ENCODE results near the gene TCEA3. TPM values are rescaled to one million over a fixed set of nuclear protein-coding genes. Genes with fewer than 3 reads are reported as not detected.
A peak's percentile ranks its signal among the peaks of the same experiment; 100 is the strongest.

Gene TCEA3
- total RNA-seq (2014; rRNA removed), result 1.5 TPM in 2 replicates
- polyA plus RNA-seq (2012), result 3.5 TPM

DNA sequence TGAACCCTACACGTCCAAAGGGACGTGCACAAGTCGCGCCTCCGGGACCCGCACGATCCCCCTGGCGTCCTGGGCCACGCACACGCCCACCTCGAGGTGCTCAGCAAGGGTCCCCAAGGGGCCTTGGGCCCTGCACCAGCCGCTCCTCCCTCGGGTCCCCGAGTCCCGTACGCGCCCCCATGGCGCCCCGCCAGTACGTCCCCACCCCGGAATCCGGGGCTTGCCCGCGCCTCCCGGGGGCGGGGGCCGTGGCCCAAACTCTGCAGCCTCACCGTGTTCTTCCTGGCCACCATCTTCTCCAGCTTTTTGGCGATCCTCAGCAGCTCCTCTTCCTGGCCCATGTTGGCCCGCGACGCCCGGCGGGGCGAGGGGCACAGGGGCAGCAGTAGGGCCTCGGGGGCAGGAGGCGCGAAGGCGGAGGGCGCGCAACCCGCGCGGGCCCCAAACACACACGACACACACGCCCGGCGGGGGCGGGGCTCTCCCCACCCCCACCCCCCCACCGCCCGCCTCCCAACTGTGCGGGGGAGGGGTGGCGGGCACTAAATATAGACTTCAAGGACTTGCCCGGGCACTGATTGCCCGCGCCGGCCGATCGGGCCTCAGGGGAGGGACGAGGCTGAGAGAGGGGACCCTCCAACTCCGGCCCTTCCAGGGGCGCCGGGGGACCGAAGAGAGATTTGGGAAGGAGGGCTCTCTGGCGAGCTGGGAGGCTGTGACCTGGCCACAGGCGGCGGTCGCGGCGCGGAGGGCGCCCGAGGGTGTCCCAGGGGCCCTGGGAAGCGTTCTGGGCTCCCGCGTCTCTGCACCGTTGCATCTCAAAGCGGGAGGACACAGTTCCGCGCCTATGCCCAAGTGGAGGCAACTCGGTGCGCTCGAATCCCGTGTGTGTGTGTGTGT, at the start of gene TCEA3:
Gene TCEA3, minus strand, starts transcription at position 456 of the 900 bp plus-strand sequence. Its CDS starts 115 bp downstream, at position 341.
- no peak for DNase-seq (ENCODE audit: low read depth)

- DNase-seq (ENCODE audit: low read depth), result peak; percentile 99
Measured at GRCh38 chr1:23473037-23473800, 48.7 kb upstream of the TCEA3 start.

GRCh38 chr1:23472351-23473036, 47.9 kb upstream of the TCEA3 start:
- DNase-seq (ENCODE audit: low read depth), result no peak

DNA sequence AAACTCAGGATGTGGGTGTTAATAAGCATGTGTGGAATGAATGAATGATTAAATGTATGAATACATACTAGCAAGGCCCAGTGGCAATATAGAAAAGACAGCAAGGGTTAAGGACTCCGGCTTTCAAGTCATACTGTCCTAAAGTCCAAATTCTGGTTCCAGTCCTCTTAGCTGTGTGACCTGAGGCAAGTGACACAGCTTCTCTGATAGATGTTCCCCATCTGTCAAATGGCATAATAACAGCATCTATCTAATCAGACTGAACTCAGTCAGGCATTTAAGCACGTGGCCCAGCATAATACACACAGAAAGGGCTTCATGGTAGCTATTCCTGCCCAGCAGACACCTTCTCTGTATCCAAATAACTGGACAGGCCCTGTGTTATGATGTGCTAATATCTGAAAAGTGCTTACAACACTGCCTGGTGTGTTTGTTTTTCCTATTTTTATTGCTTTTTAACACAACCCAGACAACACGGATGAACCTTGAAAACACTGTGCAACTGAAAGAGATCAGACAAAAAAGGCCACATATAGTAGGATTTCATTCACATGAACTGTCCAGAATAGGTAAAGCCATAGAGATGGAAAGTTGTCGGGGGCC, 47.0 kb upstream of the TCEA3 start:
- DNase-seq (ENCODE audit: low read depth), result no peak

- peak; percentile 89 for DNase-seq (ENCODE audit: low read depth)
Measured at GRCh38 chr1:23470282-23471070, 45.9 kb upstream of the TCEA3 start.

DNA sequence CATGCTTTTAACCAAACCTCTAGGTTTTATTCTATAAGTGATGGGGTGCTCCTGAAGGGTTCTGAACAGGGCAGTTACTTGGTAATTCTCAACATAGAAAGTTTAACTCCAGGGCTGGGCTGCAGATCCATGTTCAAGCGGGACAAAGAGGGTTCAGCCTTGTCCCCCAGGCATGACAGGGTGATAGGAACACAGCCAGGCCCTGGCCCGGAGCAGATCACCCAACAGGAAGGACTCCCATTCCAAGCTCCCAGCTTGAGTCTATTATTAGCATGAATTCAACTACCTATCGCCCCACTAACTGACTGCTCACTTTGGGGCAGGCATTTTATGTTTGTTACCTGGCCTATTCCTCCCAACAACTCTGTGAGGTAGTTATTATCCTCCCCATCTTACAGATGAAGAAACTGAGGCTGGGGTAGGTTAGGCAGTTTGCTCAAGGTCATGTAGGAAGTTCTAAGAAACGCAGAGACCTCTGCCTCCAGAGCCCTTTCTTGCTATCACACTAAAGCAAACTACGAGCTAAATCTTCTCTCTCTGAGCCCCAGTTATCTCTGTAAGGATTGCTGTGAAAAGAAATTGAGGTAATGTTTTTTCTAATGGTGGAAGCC, 44.9 kb upstream of the TCEA3 start:
- DNase-seq (ENCODE audit: low read depth), result no peak

DNA sequence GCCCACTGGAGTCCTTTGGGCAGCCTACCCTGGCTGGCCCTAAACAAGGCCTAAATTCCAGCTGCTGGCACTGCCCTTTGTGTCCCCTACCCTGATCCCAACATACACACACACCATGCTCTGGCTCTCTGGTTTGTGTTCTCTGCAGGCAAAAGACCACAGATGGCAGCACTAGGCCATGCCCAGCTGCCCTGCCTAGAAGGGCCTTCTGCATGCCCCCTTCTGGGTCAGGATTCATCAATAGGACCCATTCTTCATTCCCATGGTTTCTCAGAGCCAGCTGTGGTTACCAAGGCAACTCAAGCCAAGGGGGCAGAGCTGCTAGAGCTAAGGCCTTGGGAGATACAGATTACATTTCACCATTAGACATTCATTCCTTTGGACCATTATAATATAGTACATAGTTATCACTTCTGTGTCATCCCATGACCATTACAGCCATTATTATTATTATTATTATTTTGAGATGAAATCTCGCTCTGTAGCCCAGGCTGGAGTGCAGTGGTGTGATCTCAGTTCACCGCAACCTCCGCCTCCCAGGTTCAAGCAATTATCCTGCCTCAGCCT, 42.0 kb upstream of the TCEA3 start:
- no peak for DNase-seq (ENCODE audit: low read depth)

- DNase-seq (ENCODE audit: low read depth), result no peak
Measured at GRCh38 chr1:23463286-23463685, 38.7 kb upstream of the TCEA3 start.

DNA sequence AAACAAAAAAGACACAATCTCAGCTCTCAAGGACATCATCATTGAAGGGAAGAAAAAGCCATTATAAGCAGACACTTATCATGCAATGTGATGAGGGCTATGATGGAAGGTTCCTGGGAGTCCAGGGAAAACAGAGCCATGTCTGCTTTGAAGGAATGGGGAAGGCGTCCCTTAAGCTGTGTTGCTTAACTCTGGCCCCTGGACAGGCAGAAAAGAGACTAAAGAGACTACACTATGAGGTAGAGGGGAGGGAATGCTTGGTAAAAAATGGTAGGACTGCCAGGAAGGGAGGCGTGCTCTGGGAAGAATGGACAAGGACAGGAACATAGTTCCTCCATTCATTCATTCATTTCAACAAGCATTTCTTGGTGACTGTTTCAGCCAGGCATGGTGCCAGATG, 38.2 kb upstream of the TCEA3 start:
- no peak for DNase-seq (ENCODE audit: low read depth)

DNA sequence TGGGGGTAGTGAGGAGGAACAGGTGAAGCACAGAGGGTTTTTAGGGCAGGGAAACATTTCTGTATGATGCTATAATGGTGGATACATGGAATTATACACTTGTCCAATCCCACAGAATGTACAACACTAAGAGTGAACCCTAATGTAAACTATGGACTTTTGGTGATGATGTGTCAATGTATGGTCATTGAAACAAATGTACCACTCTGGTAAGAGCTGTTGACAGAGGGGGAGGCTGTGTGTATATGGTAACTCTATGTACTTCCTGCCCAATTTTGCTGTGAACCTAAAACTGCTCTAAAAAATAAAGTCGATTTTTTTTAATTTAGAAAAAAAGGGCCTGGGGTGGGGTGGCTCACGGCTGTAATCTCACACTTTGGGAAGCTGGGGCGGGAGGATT, 36.5 kb upstream of the TCEA3 start:
- DNase-seq (ENCODE audit: low read depth), result no peak

GRCh38 chr1:23460519-23460918, 36.0 kb upstream of the TCEA3 start:
- DNase-seq (ENCODE audit: low read depth), result no peak

DNA sequence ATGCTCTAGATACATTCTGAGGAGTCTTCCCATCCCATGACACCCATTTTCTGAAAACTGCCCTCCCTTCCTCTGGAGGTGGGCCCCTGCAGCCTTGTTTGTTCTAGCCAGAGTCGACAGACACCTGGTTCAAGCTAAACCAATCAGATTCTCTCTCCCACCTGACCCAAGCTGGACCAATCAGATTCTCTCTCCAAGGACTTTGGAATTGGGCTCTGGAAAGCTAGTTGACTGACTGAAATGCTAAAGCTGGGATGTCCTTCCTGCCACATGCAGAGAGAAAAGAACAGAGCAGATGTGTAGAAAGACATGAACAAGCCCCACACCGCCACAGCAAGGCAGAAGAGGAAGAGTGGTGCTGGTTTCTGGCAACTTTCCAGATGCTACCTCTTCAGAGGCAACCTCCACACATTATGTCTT, 34.8 kb upstream of the TCEA3 start:
- no peak for DNase-seq (ENCODE audit: low read depth)

DNA sequence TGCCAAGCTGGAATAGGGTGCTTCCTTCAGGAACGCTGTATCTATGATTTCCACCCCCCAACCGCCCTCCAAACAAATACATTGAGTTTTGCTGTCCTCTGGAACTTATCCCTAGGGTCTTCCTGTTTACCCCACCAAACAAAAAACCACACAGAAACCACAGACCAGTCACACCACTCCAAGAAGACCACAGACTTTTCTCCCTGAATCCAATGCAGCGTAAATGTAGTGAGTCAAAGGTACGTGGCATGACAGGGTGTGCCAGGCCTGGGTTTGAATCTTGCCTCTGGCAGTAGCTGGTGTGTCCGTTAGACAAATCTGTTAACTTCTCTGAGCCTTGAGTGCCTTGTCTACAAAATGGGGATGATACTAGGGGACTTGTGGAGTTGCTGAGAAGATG, 31.7 kb upstream of the TCEA3 start:
- peak; percentile 62 for DNase-seq (ENCODE audit: low read depth)

GRCh38 chr1:23453455-23454000, 29.0 kb upstream of the TCEA3 start:
- no peak for DNase-seq (ENCODE audit: low read depth)

GRCh38 chr1:23452011-23452411, 27.5 kb upstream of the TCEA3 start:
- DNase-seq (ENCODE audit: low read depth), result no peak

DNA sequence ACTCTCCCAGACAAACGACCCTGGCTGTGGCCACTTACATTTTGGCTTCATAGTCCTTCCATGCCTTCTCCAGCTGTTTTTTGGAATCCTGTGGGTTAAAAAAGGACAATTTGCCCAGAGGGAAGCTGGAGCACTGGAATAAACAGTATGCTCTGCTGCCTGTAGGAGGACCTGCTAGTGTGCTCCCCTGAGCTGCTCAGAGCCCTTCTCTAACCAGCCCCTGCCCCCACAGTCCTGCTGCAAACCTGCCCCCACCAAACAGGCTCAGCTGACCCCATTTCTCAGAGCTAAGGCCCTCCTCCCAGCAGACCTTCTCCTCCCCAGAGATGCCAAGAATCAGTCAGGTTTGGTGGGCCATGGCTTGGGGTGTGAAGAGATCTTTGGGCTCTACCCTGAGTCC, 26.9 kb upstream of the TCEA3 start:
- no peak for DNase-seq (ENCODE audit: low read depth)

GRCh38 chr1:23450894-23451293, 26.3 kb upstream of the TCEA3 start:
- DNase-seq (ENCODE audit: low read depth), result no peak

GRCh38 chr1:23449958-23450357, 25.4 kb upstream of the TCEA3 start:
- DNase-seq (ENCODE audit: low read depth), result no peak

GRCh38 chr1:23449306-23449705, 24.8 kb upstream of the TCEA3 start:
- no peak for DNase-seq (ENCODE audit: low read depth)

DNA sequence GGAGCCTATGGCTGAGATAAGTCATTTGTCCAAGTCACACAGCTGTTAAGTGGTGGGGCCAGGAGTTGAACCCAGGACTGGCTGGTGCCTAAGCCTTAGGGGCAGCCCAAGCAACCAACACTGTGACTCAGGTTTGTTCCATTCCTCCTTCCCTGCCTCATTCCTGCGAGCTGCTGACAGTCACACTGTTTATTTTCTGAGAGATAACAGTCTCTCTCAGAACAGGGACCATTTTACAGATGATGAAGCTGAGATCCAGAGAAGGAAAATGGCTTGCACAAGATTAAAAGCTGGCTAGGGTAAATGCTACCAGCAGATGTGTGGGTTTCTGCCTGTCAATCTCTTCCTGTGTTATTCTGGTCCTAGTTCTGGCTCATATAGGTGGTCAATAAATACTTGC, 24.3 kb upstream of the TCEA3 start:
- DNase-seq (ENCODE audit: low read depth), result no peak
